ENCODE measurements around the gene HNF4A.

The HNF4A gene

DNA sequence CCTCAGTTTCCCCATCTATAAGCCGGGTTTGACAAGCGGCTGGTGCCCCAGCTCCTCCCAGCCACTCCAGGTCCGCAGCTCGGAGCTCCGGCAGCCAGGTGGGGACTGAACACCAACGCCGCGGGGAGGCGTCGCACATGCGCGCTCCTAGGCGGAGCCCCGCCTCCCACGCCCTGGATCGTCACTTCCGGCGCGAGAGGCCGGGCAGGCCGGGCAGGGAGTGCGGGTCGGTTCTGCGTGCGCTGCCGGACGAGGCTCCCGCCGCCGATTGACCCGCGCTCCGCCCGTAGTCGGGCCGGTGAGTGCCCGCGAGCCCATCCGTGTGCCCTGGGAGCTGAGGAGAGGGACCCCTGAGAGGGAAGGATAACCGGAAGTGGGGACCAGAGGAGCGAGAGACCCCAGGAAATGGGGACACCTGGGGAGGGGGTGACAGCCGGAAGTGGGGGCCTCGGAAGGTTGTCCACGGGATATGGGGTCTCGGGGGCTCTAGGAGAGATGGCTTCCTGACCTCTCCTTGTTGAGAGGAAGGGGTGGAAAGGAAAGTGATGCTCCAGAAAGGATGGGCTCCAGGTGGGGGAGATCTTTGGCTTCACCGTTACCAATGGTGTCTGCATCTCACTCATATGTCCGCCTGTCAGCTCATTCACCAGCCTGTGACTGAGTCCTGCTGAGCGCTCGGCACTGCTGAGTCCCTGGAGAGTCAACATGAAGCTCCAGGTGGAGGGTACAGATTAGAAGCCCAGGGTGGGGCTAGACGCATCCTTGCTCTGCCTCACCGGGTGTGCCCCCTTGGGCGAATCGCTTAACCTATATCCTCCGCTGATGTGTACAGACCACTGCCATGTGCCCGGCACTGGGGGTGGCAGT lies 120.4 kb downstream of the HNF4A start, which contains the start of gene TTPAL:
TTPAL (plus strand) TSS at position 181 of the 867 bp plus-strand sequence. CDS start 4,126 bp downstream, outside the sequence.
- DNase-seq = peak; percentile 78

DNA sequence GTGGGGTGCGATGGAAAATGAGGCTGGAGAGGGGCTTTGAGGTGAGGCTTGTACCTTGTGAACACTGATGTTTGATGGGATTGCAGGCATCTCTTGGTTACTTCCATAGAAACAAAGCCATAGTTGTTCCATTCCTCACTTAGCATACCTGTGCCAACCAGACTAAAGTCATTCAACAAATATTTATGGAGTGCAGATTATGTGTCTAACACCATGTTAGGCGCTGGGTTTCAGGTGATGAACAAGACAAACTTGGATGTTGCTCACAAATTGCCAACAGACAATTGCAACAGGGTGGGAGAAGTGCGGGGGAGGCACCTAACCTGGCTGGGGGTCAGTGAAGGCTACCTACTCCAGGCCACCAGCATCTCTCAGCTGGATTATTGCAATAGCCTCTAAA lies 121.7 kb downstream of the HNF4A start:
- DNase-seq = no peak

DNA sequence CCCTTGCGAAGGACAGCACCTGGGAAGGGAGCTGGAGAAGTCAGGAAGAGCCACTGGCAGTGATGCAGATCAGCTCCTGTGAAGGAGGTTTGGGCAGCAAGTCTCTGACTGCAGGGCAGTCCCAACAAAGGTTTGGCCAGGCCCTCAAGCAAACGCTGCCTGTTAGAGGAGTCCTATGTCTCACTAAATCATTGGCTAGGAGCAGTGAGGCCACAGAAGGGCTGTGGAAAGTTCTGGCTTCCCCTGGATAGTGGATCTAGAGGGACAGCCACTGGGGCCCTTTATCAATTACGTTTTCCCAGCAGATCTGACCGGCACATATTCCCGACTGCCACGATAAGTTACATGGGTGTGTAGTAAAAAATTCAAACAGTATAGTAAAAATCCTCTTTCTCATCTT lies 122.7 kb downstream of the HNF4A start:
- no peak for DNase-seq

DNA sequence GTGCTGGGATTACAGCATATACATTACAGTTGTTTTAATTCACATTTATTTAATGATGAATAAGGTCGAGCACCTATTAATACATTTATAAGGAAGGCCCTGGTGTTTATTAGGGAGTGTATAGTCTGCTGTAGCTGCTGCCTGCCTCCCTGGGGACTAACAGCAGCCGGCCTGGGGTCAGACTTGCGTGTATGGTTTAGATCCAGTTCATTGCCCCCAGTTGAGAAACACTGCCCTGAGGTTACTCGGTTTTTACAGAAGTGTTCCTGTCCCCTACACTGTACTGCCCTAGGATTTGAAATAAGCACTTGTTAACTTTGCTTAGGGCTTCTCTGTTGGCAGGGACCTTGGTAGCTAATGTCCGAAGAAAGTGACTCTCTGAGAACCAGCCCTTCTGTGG lies 124.1 kb downstream of the HNF4A start:
- no peak for DNase-seq

DNA sequence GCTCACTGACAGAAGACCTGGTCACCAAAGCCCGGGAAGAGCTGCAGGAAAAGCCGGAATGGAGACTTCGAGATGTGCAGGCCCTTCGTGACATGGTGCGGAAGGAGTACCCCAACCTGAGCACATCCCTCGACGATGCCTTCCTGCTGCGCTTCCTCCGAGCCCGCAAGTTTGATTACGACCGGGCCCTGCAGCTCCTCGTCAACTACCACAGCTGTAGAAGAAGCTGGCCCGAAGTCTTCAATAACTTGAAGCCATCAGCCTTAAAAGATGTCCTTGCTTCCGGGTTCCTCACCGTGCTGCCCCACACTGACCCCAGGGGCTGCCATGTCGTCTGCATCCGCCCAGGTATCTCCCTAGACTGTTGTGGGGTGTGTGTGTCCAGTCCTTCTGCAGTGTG lies 124.6 kb downstream of the HNF4A start:
- DNase-seq = no peak

DNA sequence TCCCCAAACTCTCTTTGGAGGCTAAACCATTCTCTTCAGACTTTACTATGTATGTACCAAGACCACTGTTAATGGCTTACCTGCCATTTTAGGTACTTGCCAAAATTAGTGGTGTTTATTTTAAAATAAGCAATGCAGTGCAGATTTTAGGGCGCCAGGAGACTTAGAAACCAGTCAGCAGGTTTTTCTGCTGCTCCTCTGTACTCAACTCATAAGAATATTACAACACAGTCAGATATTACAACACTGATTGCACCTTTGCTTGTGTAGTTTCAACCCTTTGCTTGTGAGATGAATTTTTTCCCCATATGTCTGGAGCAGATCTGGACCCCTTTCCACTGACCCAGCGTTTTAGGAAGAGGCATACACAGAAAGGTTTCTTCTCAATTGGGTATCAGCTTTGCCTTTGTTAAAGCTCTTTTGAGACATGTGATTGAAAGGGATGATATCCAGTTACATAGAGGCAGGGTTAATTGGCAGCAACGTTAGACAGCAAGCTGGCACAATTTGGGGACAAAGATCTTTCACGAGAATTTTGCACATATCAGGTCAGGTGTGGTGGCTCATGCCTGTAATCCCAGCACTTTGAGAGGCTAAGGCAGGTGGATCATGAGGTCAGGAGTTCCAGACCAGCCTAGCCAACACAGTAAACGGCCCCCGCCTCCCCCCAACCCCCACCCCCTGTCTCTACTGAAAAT lies 126.4 kb downstream of the HNF4A start:
- no peak for DNase-seq

DNA sequence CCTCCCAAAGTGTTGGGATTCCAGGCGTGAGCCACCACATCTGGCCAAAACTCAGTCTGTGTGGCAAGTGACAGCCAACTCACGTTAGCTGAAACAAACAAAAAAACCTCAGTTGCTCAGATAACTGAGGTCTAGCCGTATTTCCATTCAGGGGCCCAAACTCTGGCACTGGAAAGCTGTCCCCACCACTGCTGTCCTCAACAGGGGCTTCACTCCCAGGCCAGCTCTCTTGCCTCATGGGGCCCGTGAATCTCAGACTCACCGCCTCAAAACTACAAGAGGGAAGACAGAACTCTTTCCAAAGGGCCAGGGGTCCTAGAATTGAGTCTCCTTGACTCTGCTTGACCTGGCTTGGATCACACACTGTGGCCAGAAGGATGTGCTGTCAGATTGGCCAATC lies 127.6 kb downstream of the HNF4A start:
- no peak for DNase-seq

All from NK-92 treated with Interleukin-12 subunit alpha and Interleukin-12 subunit beta, amount 100 ng/mL, for 24 hours (cell line).